ENCODE measurements around the gene NCAM1. TPM values are rescaled to one million over a fixed set of nuclear protein-coding genes. Genes with fewer than 3 reads are reported as not detected.
"Not testable (repeated sequence)": the region's sequence is repeated elsewhere in the genome, so short reads cannot be mapped to it uniquely, and the experiment has no call there.

Gene NCAM1
- total RNA-seq, result 33.6 TPM

GRCh38 chr11:112961146-112961668 lies at the start of gene NCAM1:
NCAM1 (plus strand) TSS chr11:112961420.
- peak within 1 kb of the TSS; percentile 79 for H3K27ac ChIP-seq
- intact Hi-C loops (cut with DNase I), result no loop called here
- no peaks in the 10 kb centered on the region for H3K4me1 ChIP-seq
- H3K9me3 ChIP-seq, result no peaks in the 10 kb centered on the region
- peaks cover 6% of the 10 kb centered on the region for H3K27me3 ChIP-seq
- TF ChIP-seq POLR2AphosphoS5 (IDR thresholded peaks at IDR 0.05; ENCODE audit: insufficient read depth in 1 of 2, low read depth in 1 of 2) (peak in 1 of 2 donors; percentile 77), POLR2A (IDR thresholded peaks at IDR 0.05) (no peak)
- no peaks in the 10 kb centered on the region for H3K36me3 ChIP-seq
- H3K4me3 ChIP-seq, result peak within 1 kb of the TSS; percentile 62 to 73
- DNase-seq (ENCODE audit: extremely low spot score in 2 of 2), result peak in 1 of 2 donors; percentile 86

GRCh38 chr11:112922606-112923005 lies 38.6 kb upstream of the NCAM1 start:
- Histone ChIP-seq H3K9me3 (no peaks in the 10 kb centered on the region), H3K4me1 (no peaks in the 10 kb centered on the region), H3K4me3 (no peak overlapping the region), H3K27ac (no peak overlapping the region), H3K27me3 (no peaks in the 10 kb centered on the region), H3K36me3 (no peaks in the 10 kb centered on the region)
- DNase-seq (ENCODE audit: extremely low spot score in 2 of 2), result no peak
- intact Hi-C loops (cut with DNase I), result no loop called here
- TF ChIP-seq POLR2AphosphoS5 (IDR thresholded peaks at IDR 0.05; ENCODE audit: insufficient read depth in 1 of 2, low read depth in 1 of 2) (no peak), POLR2A (IDR thresholded peaks at IDR 0.05) (no peak), CTCF (IDR thresholded peaks at IDR 0.05) (no peak)

GRCh38 chr11:112924836-112925235 lies 36.4 kb upstream of the NCAM1 start:
- H3K27me3 ChIP-seq; H3K9me3 ChIP-seq; DNase-seq (ENCODE audit: extremely low spot score in 2 of 2); H3K4me1 ChIP-seq; H3K36me3 ChIP-seq; H3K27ac ChIP-seq; H3K4me3 ChIP-seq; intact Hi-C loops (cut with DNase I): not testable (repeated sequence)

- Histone ChIP-seq H3K36me3 (no peaks in the 10 kb centered on the region), H3K4me3 (no peak overlapping the region), H3K27ac (no peak overlapping the region), H3K27me3 (no peaks in the 10 kb centered on the region), H3K9me3 (no peaks in the 10 kb centered on the region), H3K4me1 (no peaks in the 10 kb centered on the region)
- DNase-seq (ENCODE audit: extremely low spot score in 2 of 2), result no peak
- intact Hi-C loops (cut with DNase I), result no loop called here
- no peak for TF ChIP-seq POLR2AphosphoS5 (IDR thresholded peaks at IDR 0.05; ENCODE audit: insufficient read depth in 1 of 2, low read depth in 1 of 2)
- no peak for TF ChIP-seq CTCF (IDR thresholded peaks at IDR 0.05)
- TF ChIP-seq POLR2A (IDR thresholded peaks at IDR 0.05), result no peak
Measured at GRCh38 chr11:112925516-112926310, 35.5 kb upstream of the NCAM1 start.

- TF ChIP-seq POLR2AphosphoS5 (IDR thresholded peaks at IDR 0.05; ENCODE audit: insufficient read depth in 1 of 2, low read depth in 1 of 2) (no peak), CTCF (IDR thresholded peaks at IDR 0.05) (no peak), POLR2A (IDR thresholded peaks at IDR 0.05) (no peak)
- Histone ChIP-seq H3K9me3 (no peaks in the 10 kb centered on the region), H3K27ac (no peak overlapping the region), H3K4me1 (no peaks in the 10 kb centered on the region), H3K36me3 (no peaks in the 10 kb centered on the region), H3K4me3 (no peak overlapping the region), H3K27me3 (no peaks in the 10 kb centered on the region)
- intact Hi-C loops (cut with DNase I), result no loop called here
- no peak for DNase-seq (ENCODE audit: extremely low spot score in 2 of 2)
Measured at GRCh38 chr11:112928136-112928535, 33.1 kb upstream of the NCAM1 start.

- H3K9me3 ChIP-seq, result no peaks in the 10 kb centered on the region
Measured at GRCh38 chr11:112929432-112929831, 31.8 kb upstream of the NCAM1 start.

More at GRCh38 chr11:112929432-112929831, 31.8 kb upstream of the NCAM1 start:
- Histone ChIP-seq H3K27me3 (no peaks in the 10 kb centered on the region), H3K27ac (no peak overlapping the region), H3K4me3 (no peak overlapping the region), H3K4me1 (no peaks in the 10 kb centered on the region), H3K36me3 (no peaks in the 10 kb centered on the region)
- intact Hi-C loops (cut with DNase I), result no loop called here
- no peak for TF ChIP-seq POLR2AphosphoS5 (IDR thresholded peaks at IDR 0.05; ENCODE audit: insufficient read depth in 1 of 2, low read depth in 1 of 2)
- TF ChIP-seq POLR2A (IDR thresholded peaks at IDR 0.05), result no peak
- no peak for TF ChIP-seq CTCF (IDR thresholded peaks at IDR 0.05)
- DNase-seq (ENCODE audit: extremely low spot score in 2 of 2), result no peak

All from vagina (tissue), 2 donors.